SU-DHL-6 (cell line): Measurements from ENCODE around the gene SPRTN.

ENCODE experiments used
- EZH2phosphoT487 ChIP-seq: fragments of 200-600 bp; sonication (generic), shearing (Covaris generic); conservative IDR thresholded peaks from 2 replicates; pipeline ENCODE4 v1.6.1; 2018; ENCODE audit warnings: mild to moderate bottlenecking, antibody characterized with exemption, low read length, moderate library complexity, mixed read lengths
- TF ChIP-seq, protein P1 (sequence below): fragments of 200-600 bp; sonication (generic); IDR thresholded peaks from one replicate; pipeline ENCODE4 v1.5.1; 2017; ENCODE audit warnings: antibody characterized with exemption, mild to moderate bottlenecking, low read length, moderate library complexity; ENCODE audit not compliant: insufficient read depth, poor library complexity, severe bottlenecking

DNA sequence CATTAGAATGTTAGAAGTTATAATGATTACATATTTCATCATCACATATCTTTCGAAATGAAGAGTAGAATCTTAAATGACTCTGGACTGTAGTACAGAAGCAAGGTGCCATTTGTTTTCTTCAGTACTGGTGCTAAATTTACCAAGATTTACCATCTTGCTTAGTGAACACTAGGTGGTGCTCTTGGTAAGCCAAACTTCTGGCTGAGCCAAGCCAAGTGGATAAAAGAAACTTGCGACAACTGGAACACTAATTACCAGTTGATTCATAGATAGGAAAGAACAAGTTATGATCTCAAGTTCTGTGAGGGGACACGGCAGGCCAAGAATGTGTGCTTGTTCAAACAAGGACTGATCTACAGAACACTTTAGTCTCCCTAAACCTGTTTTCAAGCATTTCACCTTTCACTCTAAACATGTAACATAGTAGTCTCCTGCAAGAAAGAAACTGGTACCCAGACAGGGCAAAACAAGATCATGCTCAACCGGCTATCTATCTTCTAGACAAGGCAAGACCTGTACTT lies 19.8 kb downstream of the SPRTN start:
- TF ChIP-seq, protein P1, sequence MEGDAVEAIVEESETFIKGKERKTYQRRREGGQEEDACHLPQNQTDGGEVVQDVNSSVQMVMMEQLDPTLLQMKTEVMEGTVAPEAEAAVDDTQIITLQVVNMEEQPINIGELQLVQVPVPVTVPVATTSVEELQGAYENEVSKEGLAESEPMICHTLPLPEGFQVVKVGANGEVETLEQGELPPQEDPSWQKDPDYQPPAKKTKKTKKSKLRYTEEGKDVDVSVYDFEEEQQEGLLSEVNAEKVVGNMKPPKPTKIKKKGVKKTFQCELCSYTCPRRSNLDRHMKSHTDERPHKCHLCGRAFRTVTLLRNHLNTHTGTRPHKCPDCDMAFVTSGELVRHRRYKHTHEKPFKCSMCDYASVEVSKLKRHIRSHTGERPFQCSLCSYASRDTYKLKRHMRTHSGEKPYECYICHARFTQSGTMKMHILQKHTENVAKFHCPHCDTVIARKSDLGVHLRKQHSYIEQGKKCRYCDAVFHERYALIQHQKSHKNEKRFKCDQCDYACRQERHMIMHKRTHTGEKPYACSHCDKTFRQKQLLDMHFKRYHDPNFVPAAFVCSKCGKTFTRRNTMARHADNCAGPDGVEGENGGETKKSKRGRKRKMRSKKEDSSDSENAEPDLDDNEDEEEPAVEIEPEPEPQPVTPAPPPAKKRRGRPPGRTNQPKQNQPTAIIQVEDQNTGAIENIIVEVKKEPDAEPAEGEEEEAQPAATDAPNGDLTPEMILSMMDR = peak; percentile 64
- TF ChIP-seq EZH2phosphoT487 = no peak
